RWPE2 (cell line): ENCODE measurements around the gene KCTD13.
A peak's percentile ranks its signal among the peaks of the same experiment; 100 is the strongest.

Source experiments
- ATAC-seq: fragments of 200-7000 bp; cut with Tn5 transposase; 3 replicates; pipeline ENCODE4 v1.9.1; 2021; ENCODE audit warnings: low read depth
- DNase-seq: peaks from one replicate; pipeline ENCODE4 v3.0.0-alpha.2; 2020; ENCODE audit warnings: low spot score
- H3K27ac ChIP-seq: fragments of 450-650 bp; 2 replicates; pipeline ENCODE4 v1.5.1; 2017; ENCODE audit warnings: mild to moderate bottlenecking; ENCODE audit not compliant: poor library complexity, severe bottlenecking
- H3K27me3 ChIP-seq: fragments of 250-450 bp; sonication (Bioruptor Pico); 2 replicates; pipeline ENCODE4 v1.5.1; 2021; ENCODE audit warnings: mild to moderate bottlenecking, moderate library complexity; ENCODE audit not compliant: insufficient read depth, poor library complexity, severe bottlenecking
- H3K36me3 ChIP-seq: fragments of 250-450 bp; sonication (Bioruptor Pico); 2 replicates; pipeline ENCODE4 v1.5.1; 2020; ENCODE audit warnings: low read depth, mild to moderate bottlenecking, moderate library complexity
- H3K4me1 ChIP-seq: fragments of 250-450 bp; sonication (Bioruptor Pico); 2 replicates; pipeline ENCODE4 v1.5.1; 2021; ENCODE audit warnings: mild to moderate bottlenecking, moderate library complexity; ENCODE audit not compliant: insufficient read depth, poor library complexity, severe bottlenecking
- H3K4me3 ChIP-seq: fragments of 250-450 bp; sonication (Bioruptor Pico); 2 replicates; pipeline ENCODE4 v1.5.1; 2021; ENCODE audit warnings: mild to moderate bottlenecking, moderate library complexity; ENCODE audit not compliant: severe bottlenecking
- H3K9me3 ChIP-seq: fragments of 250-450 bp; sonication (Bioruptor Pico); 2 replicates; pipeline ENCODE4 v1.5.1; 2021; ENCODE audit warnings: mild to moderate bottlenecking, moderate library complexity; ENCODE audit not compliant: severe bottlenecking
- TF ChIP-seq, protein P1 (sequence below): fragments of 450-650 bp; IDR thresholded peaks from one replicate; pipeline ENCODE4 v1.5.1; 2017; ENCODE audit warnings: mild to moderate bottlenecking, moderate library complexity; ENCODE audit not compliant: poor library complexity, severe bottlenecking

The KCTD13 gene

GRCh38 chr16:29901607-29901945 lies 24.4 kb downstream of the KCTD13 start:
- H3K36me3 ChIP-seq = no peaks in the 10 kb centered on the region
- H3K27me3 ChIP-seq = no peaks in the 10 kb centered on the region
- DNase-seq (no peak), ATAC-seq (no peak)
- no peaks in the 10 kb centered on the region for H3K9me3 ChIP-seq
- TF ChIP-seq, protein P1, sequence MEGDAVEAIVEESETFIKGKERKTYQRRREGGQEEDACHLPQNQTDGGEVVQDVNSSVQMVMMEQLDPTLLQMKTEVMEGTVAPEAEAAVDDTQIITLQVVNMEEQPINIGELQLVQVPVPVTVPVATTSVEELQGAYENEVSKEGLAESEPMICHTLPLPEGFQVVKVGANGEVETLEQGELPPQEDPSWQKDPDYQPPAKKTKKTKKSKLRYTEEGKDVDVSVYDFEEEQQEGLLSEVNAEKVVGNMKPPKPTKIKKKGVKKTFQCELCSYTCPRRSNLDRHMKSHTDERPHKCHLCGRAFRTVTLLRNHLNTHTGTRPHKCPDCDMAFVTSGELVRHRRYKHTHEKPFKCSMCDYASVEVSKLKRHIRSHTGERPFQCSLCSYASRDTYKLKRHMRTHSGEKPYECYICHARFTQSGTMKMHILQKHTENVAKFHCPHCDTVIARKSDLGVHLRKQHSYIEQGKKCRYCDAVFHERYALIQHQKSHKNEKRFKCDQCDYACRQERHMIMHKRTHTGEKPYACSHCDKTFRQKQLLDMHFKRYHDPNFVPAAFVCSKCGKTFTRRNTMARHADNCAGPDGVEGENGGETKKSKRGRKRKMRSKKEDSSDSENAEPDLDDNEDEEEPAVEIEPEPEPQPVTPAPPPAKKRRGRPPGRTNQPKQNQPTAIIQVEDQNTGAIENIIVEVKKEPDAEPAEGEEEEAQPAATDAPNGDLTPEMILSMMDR = no peak
- no peak overlapping the region for H3K4me3 ChIP-seq
- H3K27ac ChIP-seq = no peak overlapping the region
- no peaks in the 10 kb centered on the region for H3K4me1 ChIP-seq

- peak overlapping the region; percentile 60 for H3K27ac ChIP-seq
- peak; percentile 5; the same call in 2 of the 3 replicates for ATAC-seq
- DNase-seq = no peak
- H3K4me3 ChIP-seq = peak overlapping the region; percentile 42
- TF ChIP-seq, protein P1 = no peak
- no peaks in the 10 kb centered on the region for H3K9me3 ChIP-seq
- no peaks in the 10 kb centered on the region for H3K4me1 ChIP-seq
- no peaks in the 10 kb centered on the region for H3K27me3 ChIP-seq
- no peaks in the 10 kb centered on the region for H3K36me3 ChIP-seq
Observed at GRCh38 chr16:29900888-29901606, 25.0 kb downstream of the KCTD13 start.

DNA sequence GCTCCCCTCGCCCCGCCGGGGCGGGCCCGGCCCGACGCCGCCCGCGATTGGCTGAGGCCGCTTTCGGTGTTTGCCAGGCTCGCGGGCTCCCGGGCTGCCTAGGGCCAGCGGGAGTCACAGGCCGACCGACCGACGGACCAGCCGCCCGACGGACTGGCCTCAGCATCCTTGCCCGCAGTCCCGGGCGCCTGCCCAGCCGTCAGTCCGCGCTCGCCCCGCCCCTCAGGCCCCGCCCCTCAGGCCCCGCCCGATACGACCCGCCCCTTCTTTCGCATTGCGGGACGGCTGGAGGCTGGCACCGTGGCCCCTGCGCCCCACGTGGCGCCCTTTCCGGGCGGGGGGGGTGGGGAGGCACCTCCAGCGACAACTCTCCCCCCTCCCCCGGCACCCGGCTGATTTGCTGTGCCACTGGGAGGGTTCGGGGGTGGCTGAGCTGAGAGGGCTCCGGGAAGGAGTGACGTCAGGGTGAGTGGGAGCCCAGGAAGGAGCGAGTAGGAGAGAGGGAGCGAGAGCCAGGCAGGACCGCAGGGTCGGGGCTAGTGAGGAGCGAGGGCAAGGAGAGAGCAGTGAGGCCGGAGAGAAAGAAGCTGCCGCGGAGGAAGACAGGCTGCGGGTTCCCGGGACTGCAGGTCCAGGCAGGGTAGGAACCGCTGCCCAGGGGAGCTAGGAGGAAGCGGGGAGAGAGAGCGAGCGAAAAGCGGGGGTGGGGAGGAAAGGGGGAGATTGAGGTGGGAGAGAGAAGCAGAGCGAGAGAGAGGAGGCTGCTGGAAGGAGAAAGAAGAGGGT lies 25.7 kb downstream of the KCTD13 start, which contains the start of gene ASPHD1:
ASPHD1 (plus strand) TSS at position 387 of the 786 bp plus-strand sequence. CDS start 484 bp downstream, outside the sequence.
- peak; percentile 87 for DNase-seq
- peak; percentile 67 for ATAC-seq
- peak within 1 kb of the TSS; percentile 60 for H3K27ac ChIP-seq
- no peaks in the 10 kb centered on the region for H3K9me3 ChIP-seq
- H3K36me3 ChIP-seq = no peaks in the 10 kb centered on the region
- H3K4me3 ChIP-seq = peak within 1 kb of the TSS; percentile 42
- no peaks in the 10 kb centered on the region for H3K27me3 ChIP-seq
- no peaks in the 10 kb centered on the region for H3K4me1 ChIP-seq
- TF ChIP-seq, protein P1 = no peak

- peak; percentile 83 for ATAC-seq
- peak; percentile 92 for DNase-seq
- H3K27ac ChIP-seq = peak within 1 kb of the TSS; percentile 60
Observed at GRCh38 chr16:29899516-29900101, 26.4 kb downstream of the KCTD13 start, which contains the start of gene SEZ6L2. Gene SEZ6L2, minus strand, starts transcription at chr16:29899550. Its CDS starts 531 bp downstream, at chr16:29899019.

More at GRCh38 chr16:29899516-29900101, 26.4 kb downstream of the KCTD13 start, which contains the start of gene SEZ6L2:
- H3K4me3 ChIP-seq = peak within 1 kb of the TSS; percentile 42
- no peaks in the 10 kb centered on the region for H3K27me3 ChIP-seq
- H3K9me3 ChIP-seq = no peaks in the 10 kb centered on the region
- TF ChIP-seq, protein P1 = no peak
- H3K4me1 ChIP-seq = no peaks in the 10 kb centered on the region
- H3K36me3 ChIP-seq = no peaks in the 10 kb centered on the region
